ENCODE data around the gene OSM. TPM values are rescaled to one million over a fixed set of nuclear protein-coding genes. Genes with fewer than 3 reads are reported as not detected.

OSM gene
- total and polyA plus RNA-seq, 2 experiments from 2014 or later = not detected

- TF ChIP-seq EZH2phosphoT487 (IDR thresholded peaks at IDR 0.05; ENCODE audit: unreplicated experiment) = no peak
Measured at GRCh38 chr22:30214703-30215407, 51.8 kb downstream of the OSM start (continued).

DNA sequence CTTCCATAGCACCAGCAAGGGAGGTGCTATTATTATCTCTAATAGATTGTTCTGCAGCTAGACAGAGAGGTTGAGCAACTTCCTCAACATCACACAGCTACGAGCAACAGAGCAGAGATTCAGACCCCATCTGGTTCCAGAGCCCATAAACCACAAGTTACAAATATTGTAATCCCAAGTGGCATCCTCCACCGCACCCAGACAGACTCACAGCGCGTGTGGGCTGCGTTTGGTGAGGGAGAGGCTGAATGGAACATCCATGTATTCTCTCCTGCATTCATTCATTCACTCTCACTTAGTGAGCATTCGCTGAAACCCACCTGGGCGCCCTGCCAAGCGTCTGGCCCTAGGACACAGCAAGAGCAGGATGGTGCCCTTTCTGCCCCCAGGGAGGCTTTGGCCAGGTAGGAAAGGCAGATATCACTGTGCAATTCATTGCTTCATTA lies 53.6 kb downstream of the OSM start:
- H3K27ac Mint-ChIP-seq = no peak overlapping the region

More for the DNA sequence above, 53.6 kb downstream of the OSM start:
- no peaks in the 10 kb centered on the region for H4K20me1 ChIP-seq (replicated peaks; ENCODE audit: insufficient read depth)
- no peaks in the 10 kb centered on the region for H3K36me3 ChIP-seq (ENCODE audit: insufficient read depth)
- H3K4me1 ChIP-seq (ENCODE audit: insufficient read depth) = peaks cover 7% of the 10 kb centered on the region
- peaks cover 12% of the 10 kb centered on the region for H3K27me3 Mint-ChIP-seq (ENCODE audit: insufficient read depth, low read depth, poor library complexity)
- H3K27ac ChIP-seq (ENCODE audit: low read depth) = no peak overlapping the region
- no peaks in the 10 kb centered on the region for H3K36me3 Mint-ChIP-seq (ENCODE audit: low read depth)
- ATAC-seq (no peak), DNase-seq (ENCODE audit: low spot score) (no peak)
- no peaks in the 10 kb centered on the region for H3K9me2 ChIP-seq (ENCODE audit: insufficient read depth)
- H3K27me3 ChIP-seq (ENCODE audit: insufficient read depth) = no peaks in the 10 kb centered on the region
- no peaks in the 10 kb centered on the region for H3K79me2 ChIP-seq (replicated peaks; ENCODE audit: insufficient read depth)
- H3K4me3 Mint-ChIP-seq = no peak overlapping the region
- TF ChIP-seq CREB1 (CRISPR knock-in tag; IDR thresholded peaks at IDR 0.05; ENCODE audit: low read depth) = no peak
- H3K4me3 ChIP-seq = no peak overlapping the region
- peaks cover 28% of the 10 kb centered on the region for H3K4me1 Mint-ChIP-seq
- H2AFZ ChIP-seq = peak overlapping the region; percentile 52; the same call in 1 of the 2 replicates
- no peak overlapping the region for H3K4me2 ChIP-seq
- no peaks in the 10 kb centered on the region for H3F3A ChIP-seq (replicated peaks; ENCODE audit: low read depth)
- H3K9me3 Mint-ChIP-seq = no peaks in the 10 kb centered on the region; the same call in 2 of the 3 replicates

Other genes starting within 250 kb of the OSM start
- not detected in 2 replicates for gene HORMAD2, start 186.4 kb downstream of the OSM start, total RNA-seq (2014; rRNA removed; shearing (Covaris generic))
- 0.37 and 0.40 TPM in 2 replicates for gene HORMAD2, start 186.4 kb downstream of the OSM start, polyA plus RNA-seq (2016; fragmentation: Nextera tagmentation; extraction: Ambion mirVana)
- 3.6 and 5.9 TPM in 2 replicates for gene LIF, start 20.1 kb downstream of the OSM start, total RNA-seq (2014; rRNA removed; shearing (Covaris generic))
- gene LIF, start 20.1 kb downstream of the OSM start, polyA plus RNA-seq (2016; fragmentation: Nextera tagmentation; extraction: Ambion mirVana) = 1.2 and 1.8 TPM in 2 replicates
- 23.2 and 36.0 TPM in 2 replicates for gene CASTOR1, start 22.7 kb upstream of the OSM start, total RNA-seq (2014; rRNA removed; shearing (Covaris generic))
- 11.3 and 22.0 TPM in 2 replicates for gene CASTOR1, start 22.7 kb upstream of the OSM start, polyA plus RNA-seq (2016; fragmentation: Nextera tagmentation; extraction: Ambion mirVana)
- gene TBC1D10A, start 60.1 kb upstream of the OSM start, total RNA-seq (2014; rRNA removed; shearing (Covaris generic)) = 6.0 and 8.8 TPM in 2 replicates
- gene TBC1D10A, start 60.1 kb upstream of the OSM start, polyA plus RNA-seq (2016; fragmentation: Nextera tagmentation; extraction: Ambion mirVana) = 3.3 and 4.2 TPM in 2 replicates
- 108 and 170 TPM in 2 replicates for gene SF3A1, start 90.0 kb upstream of the OSM start, total RNA-seq (2014; rRNA removed; shearing (Covaris generic))
- gene SF3A1, start 90.0 kb upstream of the OSM start, polyA plus RNA-seq (2016; fragmentation: Nextera tagmentation; extraction: Ambion mirVana) = 93.4 and 107 TPM in 2 replicates
- 6.9 and 7.9 TPM in 2 replicates for gene CCDC157, start 90.2 kb upstream of the OSM start, total RNA-seq (2014; rRNA removed; shearing (Covaris generic))
- 3.7 and 3.8 TPM in 2 replicates for gene CCDC157, start 90.2 kb upstream of the OSM start, polyA plus RNA-seq (2016; fragmentation: Nextera tagmentation; extraction: Ambion mirVana)
- 12.4 and 13.9 TPM in 2 replicates for gene RNF215, start 120.6 kb upstream of the OSM start, total RNA-seq (2014; rRNA removed; shearing (Covaris generic))
- 1.8 and 3.3 TPM in 2 replicates for gene RNF215, start 120.6 kb upstream of the OSM start, polyA plus RNA-seq (2016; fragmentation: Nextera tagmentation; extraction: Ambion mirVana)
- 2.1 and 4.2 TPM in 2 replicates for gene SEC14L2, start 130.2 kb upstream of the OSM start, total RNA-seq (2014; rRNA removed; shearing (Covaris generic))
- 2.2 and 2.5 TPM in 2 replicates for gene SEC14L2, start 130.2 kb upstream of the OSM start, polyA plus RNA-seq (2016; fragmentation: Nextera tagmentation; extraction: Ambion mirVana)
- gene MTFP1, start 158.9 kb upstream of the OSM start, total RNA-seq (2014; rRNA removed; shearing (Covaris generic)) = 54.6 and 68.6 TPM in 2 replicates
- gene MTFP1, start 158.9 kb upstream of the OSM start, polyA plus RNA-seq (2016; fragmentation: Nextera tagmentation; extraction: Ambion mirVana) = 62.5 and 64.1 TPM in 2 replicates
- gene SEC14L3, start 205.2 kb upstream of the OSM start, total RNA-seq (2014; rRNA removed; shearing (Covaris generic)) = not detected in 2 replicates
- not detected in 2 replicates for gene SEC14L3, start 205.2 kb upstream of the OSM start, polyA plus RNA-seq (2016; fragmentation: Nextera tagmentation; extraction: Ambion mirVana)
- 2.5 and 5.2 TPM in 2 replicates for gene SEC14L4, start 238.8 kb upstream of the OSM start, total RNA-seq (2014; rRNA removed; shearing (Covaris generic))
- gene SEC14L4, start 238.8 kb upstream of the OSM start, polyA plus RNA-seq (2016; fragmentation: Nextera tagmentation; extraction: Ambion mirVana) = 1.7 and 1.9 TPM in 2 replicates

All from GM23338 (cell line).